PC-9 (cell line): ENCODE results near the gene C1orf216.

ENCODE experiments used
- CTCF ChIP-seq: fragments of 200-600 bp; sonication (generic); conservative IDR thresholded peaks from 2 replicates; pipeline ENCODE4 v1.6.1; 2017; ENCODE audit warnings: mixed run types, antibody characterized with exemption, mild to moderate bottlenecking, moderate library complexity
- EZH2 ChIP-seq: fragments of 200-600 bp; sonication (generic); IDR thresholded peaks from 2 replicates; pipeline ENCODE4 v1.8.0; 2017; ENCODE audit warnings: antibody characterized with exemption, low read depth

DNA sequence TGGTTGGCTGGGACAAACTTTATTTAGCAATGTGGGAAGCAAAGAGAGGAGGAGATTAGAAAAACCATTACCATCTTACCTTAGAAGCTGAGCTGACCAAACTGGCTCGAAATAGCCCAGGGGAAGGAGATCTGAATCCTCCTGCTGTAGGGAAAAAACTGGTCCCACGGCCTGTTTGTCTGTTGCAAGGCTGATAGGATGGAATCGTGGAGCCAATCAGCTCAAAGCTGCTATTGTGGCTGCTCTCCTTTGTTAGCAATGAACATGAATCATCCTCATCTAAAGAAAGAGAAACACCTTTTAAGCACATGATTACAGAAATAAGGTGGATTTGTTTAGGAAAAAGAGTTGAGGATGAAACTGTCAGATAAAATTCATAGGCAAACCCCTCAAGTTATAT is 29.6 kb upstream of the C1orf216 start:
- TF ChIP-seq CTCF (no peak), EZH2 (no peak)
